Neuronal stem cell (in vitro differentiated cells): ENCODE measurements around the gene ADM2.
A peak's percentile ranks its signal among the peaks of the same experiment; 100 is the strongest.

Source experiments
- DNase-seq: peaks from one replicate; pipeline ENCODE4 v3.0.0-alpha.2; 2013; ENCODE audit warnings: low spot score
- H2AFZ ChIP-seq: one replicate; pipeline ENCODE4 v1.6.1; 2013; ENCODE audit warnings: mild to moderate bottlenecking, low read length, inconsistent platforms
- H2AK5ac ChIP-seq: 2 replicates; pipeline ENCODE4 v1.6.1; 2013; ENCODE audit warnings: low read depth, mild to moderate bottlenecking, inconsistent platforms, low read length, moderate library complexity, mixed read lengths
- H2BK120ac ChIP-seq: 2 replicates; pipeline ENCODE4 v1.6.1; 2013; ENCODE audit warnings: low read depth, mild to moderate bottlenecking, inconsistent platforms, low read length, moderate library complexity, mixed read lengths
- H2BK12ac ChIP-seq: one replicate; pipeline ENCODE4 v1.6.1; 2013; ENCODE audit warnings: low read length, inconsistent platforms
- H2BK15ac ChIP-seq: 2 replicates; pipeline ENCODE4 v1.6.1; 2013; ENCODE audit warnings: mild to moderate bottlenecking, low read length, inconsistent platforms, mixed read lengths
- H2BK5ac ChIP-seq: one replicate; pipeline ENCODE4 v1.6.1; 2013; ENCODE audit warnings: inconsistent platforms, mild to moderate bottlenecking, low read length, moderate library complexity
- H3K14ac ChIP-seq: one replicate; pipeline ENCODE4 v1.6.1; 2013; ENCODE audit warnings: low read length, inconsistent platforms
- H3K18ac ChIP-seq: 2 replicates; pipeline ENCODE4 v1.6.1; 2013; ENCODE audit warnings: low read length, inconsistent platforms
- H3K23ac ChIP-seq: 2 replicates; pipeline ENCODE4 v1.6.1; 2013; ENCODE audit warnings: low read depth, mild to moderate bottlenecking, mixed read lengths, low read length, inconsistent platforms; ENCODE audit not compliant: poor library complexity
- H3K27ac ChIP-seq: replicated peaks from 3 replicates; pipeline ENCODE4 v1.5.1; 2013; ENCODE audit warnings: low read length, inconsistent platforms
- H3K27me3 ChIP-seq, 3 experiments: 2 replicates each; pipeline ENCODE4 v1.6.1; 2013; ENCODE audit warnings: low read length in 3 of 3, mild to moderate bottlenecking in 2 of 3, inconsistent platforms in 1 of 3, low read depth in 1 of 3, mixed read lengths in 1 of 3, moderate library complexity in 1 of 3; ENCODE audit not compliant: control insufficient read depth in 3 of 3, insufficient read depth in 3 of 3
- H3K36me3 ChIP-seq, 2 donors: replicated peaks in 1 of 2; 2 replicates each; pipeline ENCODE4 v1.6.1; 2013; ENCODE audit warnings: low read length in 2 of 2; ENCODE audit not compliant: control insufficient read depth in 2 of 2, insufficient read depth in 2 of 2
- H3K4ac ChIP-seq: 2 replicates; pipeline ENCODE4 v1.6.1; 2013; ENCODE audit warnings: inconsistent platforms, mild to moderate bottlenecking, low read length, moderate library complexity
- H3K4me1 ChIP-seq, 2 donors: 1 replicate in 1 of 2; 2 replicates in 1 of 2; pipeline ENCODE4 v1.6.1; 2013; ENCODE audit warnings: low read length in 2 of 2, low read depth in 1 of 2; ENCODE audit not compliant: control insufficient read depth in 2 of 2, insufficient read depth in 1 of 2
- H3K4me2 ChIP-seq: one replicate; pipeline ENCODE4 v1.6.1; 2013; ENCODE audit warnings: mild to moderate bottlenecking, low read length, inconsistent platforms; ENCODE audit not compliant: insufficient read depth, poor library complexity, severe bottlenecking
- H3K4me3 ChIP-seq, 2 donors: 2 replicates each; pipeline ENCODE4 v1.5.1; 2013; ENCODE audit warnings: low read length in 2 of 2, mild to moderate bottlenecking in 2 of 2, inconsistent platforms in 1 of 2, moderate library complexity in 1 of 2
- H3K79me1 ChIP-seq: one replicate; pipeline ENCODE4 v1.6.1; 2013; ENCODE audit warnings: low read depth, mild to moderate bottlenecking, inconsistent platforms, low read length, moderate library complexity
- H3K9ac ChIP-seq: one replicate; pipeline ENCODE4 v1.6.1; 2013; ENCODE audit warnings: mild to moderate bottlenecking, low read depth, low read length, inconsistent platforms; ENCODE audit not compliant: poor library complexity
- H3K9me3 ChIP-seq, 2 donors: replicated peaks in 1 of 2; 2 replicates each; pipeline versions ENCODE3 to v1.6.1; 2013; ENCODE audit warnings: low read length in 2 of 2, mild to moderate bottlenecking in 2 of 2, inconsistent platforms in 1 of 2, low read depth in 1 of 2, mixed read lengths in 1 of 2, moderate library complexity in 1 of 2; ENCODE audit not compliant: control insufficient read depth in 2 of 2, insufficient read depth in 1 of 2
- H4K8ac ChIP-seq: one replicate; pipeline ENCODE4 v1.6.1; 2013; ENCODE audit warnings: low read depth, mild to moderate bottlenecking, inconsistent platforms, low read length, moderate library complexity
- H4K91ac ChIP-seq: one replicate; pipeline ENCODE4 v1.6.1; 2013; ENCODE audit warnings: low read length, low read depth, mild to moderate bottlenecking, inconsistent platforms; ENCODE audit not compliant: poor library complexity
- WGBS, 2 donors: extraction: QIAGEN DNeasy Blood & Tissue Kit; methylation state at CpG; one replicate each; pipeline ENCODE4 v1.1.7; 2013; ENCODE audit warnings: missing lambda C conversion rate in 2 of 2, mixed read lengths in 1 of 2; ENCODE audit not compliant: insufficient read length in 2 of 2, insufficient replicate concordance in 1 of 2; ENCODE audit errors: extremely low coverage in 2 of 2; 5-methylcytosine and 5-hydroxymethylcytosine counted together

The ADM2 gene

DNA sequence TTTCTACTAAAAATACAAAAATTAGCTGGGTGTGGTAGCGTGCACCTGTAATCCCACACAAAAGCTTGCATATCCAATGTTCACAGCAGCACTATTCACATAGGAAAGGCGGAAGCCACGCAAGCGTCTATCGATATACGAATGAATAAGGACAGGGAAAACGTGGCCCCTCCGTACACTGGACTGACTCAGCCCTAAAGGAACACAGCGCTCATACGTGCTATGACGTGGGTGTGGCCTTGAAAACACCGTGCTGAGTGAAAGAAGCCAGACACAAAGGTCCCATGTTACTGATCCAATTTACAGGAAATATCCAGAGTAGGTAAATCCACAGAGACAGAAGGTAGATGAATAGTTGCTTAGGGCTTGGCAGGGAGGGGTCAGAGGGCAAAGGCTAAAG is 19.1 kb downstream of the ADM2 start:
- Histone ChIP-seq H3K9ac (no peak overlapping the region), H3K14ac (no peak overlapping the region), H2BK5ac (no peak overlapping the region), H3K4me3 (no peak overlapping the region), H3K36me3 (peaks cover 10 to 28% of the 10 kb centered on the region in 2 donors), H2BK120ac (no peak overlapping the region), H3K27me3 (no peaks in the 10 kb centered on the region), H2BK12ac (no peak overlapping the region), H3K4me1 (no peaks in the 10 kb centered on the region), H3K79me1 (peaks cover 3% of the 10 kb centered on the region), H3K4me2 (no peak overlapping the region), H4K91ac (no peak overlapping the region), H3K23ac (no peak overlapping the region), H3K27ac (no peak overlapping the region), H4K8ac (no peak overlapping the region), H2AFZ (no peak overlapping the region), H3K9me3 (no peaks in the 10 kb centered on the region), H2AK5ac (no peak overlapping the region), H3K18ac (no peak overlapping the region), H3K4ac (no peak overlapping the region), H2BK15ac (no peak overlapping the region)
- no peak for DNase-seq
- WGBS, 2 donors, result no CpG with 5 or more reads among the region's 12 CpGs

DNA sequence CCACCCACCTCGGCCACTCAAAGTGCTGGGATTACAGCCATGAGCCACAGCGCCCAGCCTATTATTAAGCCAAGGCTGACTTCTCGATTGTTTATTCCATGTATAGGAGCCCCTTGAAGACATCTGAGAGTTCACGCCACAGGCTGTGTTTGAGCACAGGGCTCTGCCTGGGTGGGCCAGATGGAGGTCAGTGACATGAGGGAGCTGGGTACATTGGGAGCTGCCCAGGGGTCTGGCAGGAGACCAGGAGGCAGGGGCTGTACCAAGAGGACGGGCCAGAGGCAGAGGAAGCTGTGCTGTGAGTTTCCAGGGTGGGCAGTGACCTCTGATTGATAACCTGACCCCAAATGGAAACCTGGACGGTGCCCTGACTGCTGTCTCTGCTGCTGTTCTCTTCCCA is 20.8 kb downstream of the ADM2 start:
- WGBS, 2 donors, result no CpG with 5 or more reads among the region's 6 CpGs
- Histone ChIP-seq H2AK5ac (no peak overlapping the region), H2BK12ac (no peak overlapping the region), H3K23ac (no peak overlapping the region), H2BK15ac (no peak overlapping the region), H3K27ac (no peak overlapping the region), H3K4me1 (peaks cover 5 to 7% of the 10 kb centered on the region in 2 donors), H3K79me1 (peaks cover 12% of the 10 kb centered on the region), H3K4me3 (no peak overlapping the region), H3K27me3 (no peaks in the 10 kb centered on the region), H2BK5ac (no peak overlapping the region), H3K18ac (no peak overlapping the region), H3K36me3 (peaks cover 16 to 36% of the 10 kb centered on the region in 2 donors), H4K91ac (no peak overlapping the region), H3K14ac (no peak overlapping the region), H3K9ac (no peak overlapping the region), H3K9me3 (no peaks in the 10 kb centered on the region), H3K4ac (no peak overlapping the region), H2BK120ac (no peak overlapping the region), H4K8ac (no peak overlapping the region), H3K4me2 (no peak overlapping the region), H2AFZ (no peak overlapping the region)
- DNase-seq, result no peak

DNA sequence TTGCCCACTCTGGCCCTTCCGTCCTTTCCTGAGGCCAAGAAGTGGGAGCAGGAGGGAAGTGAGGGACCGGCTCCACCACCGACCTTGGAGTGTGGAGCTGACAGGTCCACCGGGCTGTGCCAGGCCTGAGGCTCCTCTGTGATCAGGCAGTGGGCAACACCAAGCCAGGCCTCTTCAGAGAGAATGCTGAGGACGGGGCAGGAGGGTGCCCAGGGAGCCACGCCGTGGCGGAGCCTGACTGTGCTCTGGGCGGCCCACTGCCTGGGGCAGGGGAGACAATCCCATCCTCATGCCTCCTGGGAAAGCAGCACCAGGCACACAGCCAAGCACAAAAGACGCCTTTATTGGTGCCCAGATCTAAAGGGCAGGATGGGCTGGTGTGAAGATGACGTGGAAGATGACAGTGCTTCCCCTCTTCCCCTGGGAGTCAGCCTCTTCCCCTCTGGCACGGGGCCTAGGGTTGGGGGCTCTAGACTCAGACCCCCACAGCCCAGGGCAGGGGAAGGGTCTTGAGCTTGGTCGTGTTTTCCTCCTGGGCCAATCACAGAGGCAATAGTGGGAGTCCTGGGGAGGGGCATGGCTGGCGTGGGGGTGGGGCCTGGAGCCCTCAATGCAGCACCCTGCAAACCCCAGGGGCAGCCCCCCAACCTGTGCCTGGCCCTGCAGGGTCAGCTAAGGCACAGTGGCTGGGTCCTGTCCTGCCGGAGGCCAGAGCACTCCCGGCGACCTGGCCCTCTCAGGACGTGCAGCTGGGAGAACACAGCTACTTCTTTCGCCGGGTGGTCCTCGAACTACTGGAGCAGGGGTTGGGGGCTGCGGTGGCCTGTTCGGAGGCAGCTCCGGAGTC is 21.5 kb downstream of the ADM2 start:
- no peaks in the 10 kb centered on the region for H3K27me3 ChIP-seq
- no peak overlapping the region for H3K27ac ChIP-seq
- H2BK120ac ChIP-seq, result no peak overlapping the region
- no peak overlapping the region for H3K4ac ChIP-seq
- H2BK12ac ChIP-seq, result no peak overlapping the region
- H3K9ac ChIP-seq, result no peak overlapping the region
- peaks cover 15% of the 10 kb centered on the region for H3K79me1 ChIP-seq
- H3K23ac ChIP-seq, result no peak overlapping the region
- H2AK5ac ChIP-seq, result no peak overlapping the region
- no CpG with 5 or more reads among the region's 24 CpGs for WGBS, 2 donors
- peaks cover 16 to 36% of the 10 kb centered on the region in 2 donors for H3K36me3 ChIP-seq
- H3K4me3 ChIP-seq, result no peak overlapping the region
- H3K14ac ChIP-seq, result no peak overlapping the region
- peaks cover 5 to 7% of the 10 kb centered on the region in 2 donors for H3K4me1 ChIP-seq
- peak overlapping the region; percentile 13 for H2BK5ac ChIP-seq
- no peak overlapping the region for H3K4me2 ChIP-seq
- H3K9me3 ChIP-seq, result no peaks in the 10 kb centered on the region
- no peak overlapping the region for H4K8ac ChIP-seq
- no peak overlapping the region for H2BK15ac ChIP-seq
- no peak overlapping the region for H2AFZ ChIP-seq
- no peak for DNase-seq
- H3K18ac ChIP-seq, result no peak overlapping the region
- H4K91ac ChIP-seq, result no peak overlapping the region

DNA sequence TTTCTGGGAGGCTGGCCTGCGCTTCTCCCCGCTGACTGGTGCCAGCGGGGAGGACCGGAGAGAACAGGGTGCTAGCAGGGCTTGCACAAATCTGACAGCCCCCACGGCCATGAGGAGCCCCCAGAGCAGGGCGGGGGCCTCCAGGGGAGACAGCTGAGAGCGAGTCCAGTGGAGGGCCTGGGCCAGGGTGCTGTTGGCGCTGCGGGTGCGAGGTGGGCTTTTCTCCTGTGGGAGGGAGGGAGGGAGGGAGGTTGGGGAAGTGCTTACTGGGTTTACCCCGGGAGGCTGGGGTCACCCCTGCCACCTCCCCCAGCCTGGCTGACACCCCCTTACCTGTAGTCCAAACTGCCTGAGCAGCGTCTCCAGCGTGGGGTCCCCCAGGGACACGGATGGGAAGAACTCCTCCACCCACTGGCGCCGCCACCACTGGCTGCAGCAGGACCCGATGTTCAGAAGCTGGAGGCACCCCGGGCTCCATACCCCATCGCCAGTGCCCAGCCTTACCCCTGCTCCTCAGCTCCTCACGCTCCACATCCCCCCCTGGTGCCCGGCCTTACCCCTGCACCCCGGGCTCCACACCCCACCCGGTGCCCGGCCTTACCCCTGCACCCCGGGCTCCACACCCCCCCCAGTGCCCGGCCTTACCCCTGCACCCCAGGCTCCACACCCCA is 22.3 kb downstream of the ADM2 start:
- no peak for DNase-seq
- Histone ChIP-seq H2BK15ac (no peak overlapping the region), H3K9ac (no peak overlapping the region), H3K27me3 (no peaks in the 10 kb centered on the region), H3K79me1 (peaks cover 15% of the 10 kb centered on the region), H4K91ac (no peak overlapping the region), H3K4ac (no peak overlapping the region), H3K4me1 (peaks cover 5 to 7% of the 10 kb centered on the region in 2 donors), H2BK5ac (peak overlapping the region; percentile 13), H3K23ac (no peak overlapping the region), H2AFZ (no peak overlapping the region), H2BK120ac (no peak overlapping the region), H2AK5ac (no peak overlapping the region), H3K36me3 (peaks cover 16 to 36% of the 10 kb centered on the region in 2 donors), H2BK12ac (no peak overlapping the region), H3K27ac (no peak overlapping the region), H3K4me2 (no peak overlapping the region), H3K4me3 (no peak overlapping the region), H3K18ac (no peak overlapping the region), H4K8ac (no peak overlapping the region), H3K14ac (no peak overlapping the region), H3K9me3 (no peaks in the 10 kb centered on the region)
- WGBS, 2 donors, result no CpG with 5 or more reads among the region's 26 CpGs
